HG03565 (cell line): ENCODE data around the gene ALG14.
"Not testable (repeated sequence)": the region's sequence is repeated elsewhere in the genome, so short reads cannot be mapped to it uniquely, and the experiment has no call there.

Experiments
- ATAC-seq: cut with Tn5 transposase; IDR thresholded peaks from one replicate; pipeline ENCODE4 v1.9.1; 2021; ENCODE audit warnings: mild to moderate bottlenecking, moderate library complexity; ENCODE audit not compliant: unreplicated experiment

Gene ALG14

DNA sequence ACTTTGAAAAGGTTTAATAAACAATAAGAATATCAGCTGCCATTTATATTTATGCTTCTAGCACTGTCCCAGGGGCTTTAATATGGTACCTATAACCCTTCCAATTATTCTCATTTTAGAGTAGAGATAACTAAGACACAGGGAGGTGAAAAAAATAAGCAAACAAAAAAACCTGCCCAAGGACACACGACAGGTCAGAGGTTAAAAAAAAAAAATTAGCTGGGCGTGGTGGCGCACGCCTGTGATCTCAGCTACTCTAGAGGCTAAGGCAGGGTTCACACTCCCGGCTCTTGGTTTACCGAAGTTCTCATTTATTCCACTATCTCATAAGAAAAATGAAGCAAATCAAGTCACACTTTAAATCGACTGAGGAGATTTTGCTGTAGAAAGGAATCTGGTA lies 111.2 kb downstream of the ALG14 start:
- ATAC-seq = no peak

GRCh38 chr1:94958081-94958480 lies 114.7 kb downstream of the ALG14 start:
- ATAC-seq = no peak

- no peak for ATAC-seq
Measured at GRCh38 chr1:94955767-94956632, 116.8 kb downstream of the ALG14 start.

DNA sequence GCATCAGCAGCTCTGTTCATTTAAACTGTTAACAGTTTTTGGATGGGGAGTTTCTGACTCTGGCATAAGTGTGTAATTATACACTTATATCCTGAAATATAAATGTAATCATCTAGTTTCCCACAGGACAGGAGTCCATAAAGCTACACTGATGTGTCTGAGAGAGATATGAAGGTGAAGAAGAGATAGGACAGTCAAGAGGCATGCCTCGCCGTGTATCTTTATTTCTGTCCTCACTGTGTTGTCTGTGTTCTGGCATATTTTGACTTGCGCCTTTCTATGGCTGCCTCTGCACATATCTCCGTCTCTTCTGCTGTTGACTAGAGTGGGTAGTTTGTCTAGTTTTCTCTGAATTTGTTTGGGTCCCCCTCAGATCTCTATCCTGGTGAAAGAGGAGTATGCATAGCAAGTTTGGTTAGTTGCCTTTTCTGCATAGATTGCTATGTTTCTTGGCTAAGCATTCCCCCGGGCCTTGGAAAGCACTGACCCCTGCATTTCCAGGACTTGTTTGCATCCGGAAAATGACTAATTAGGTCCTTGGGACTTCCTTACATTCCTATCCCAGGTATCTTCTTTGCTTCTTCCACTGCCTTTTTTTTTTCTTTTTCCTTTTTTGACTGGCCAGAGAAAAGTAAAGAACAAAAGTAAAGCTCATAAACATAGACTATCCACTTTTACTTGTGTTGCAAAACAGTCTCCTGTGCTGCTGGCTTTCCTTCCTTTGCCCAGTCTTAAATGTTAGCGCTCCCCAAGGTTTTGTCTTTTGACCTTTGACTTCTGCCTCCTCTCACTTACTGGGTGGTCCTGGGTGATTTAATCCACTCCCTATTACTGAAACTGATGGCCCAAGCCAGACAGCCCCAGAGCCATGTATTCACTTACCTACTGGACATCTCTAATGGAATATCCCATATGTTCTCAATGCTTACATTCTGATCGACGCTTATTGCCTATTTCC lies 118.2 kb downstream of the ALG14 start:
- no peak for ATAC-seq

GRCh38 chr1:94953746-94954145 lies 119.0 kb downstream of the ALG14 start:
- ATAC-seq = no peak

DNA sequence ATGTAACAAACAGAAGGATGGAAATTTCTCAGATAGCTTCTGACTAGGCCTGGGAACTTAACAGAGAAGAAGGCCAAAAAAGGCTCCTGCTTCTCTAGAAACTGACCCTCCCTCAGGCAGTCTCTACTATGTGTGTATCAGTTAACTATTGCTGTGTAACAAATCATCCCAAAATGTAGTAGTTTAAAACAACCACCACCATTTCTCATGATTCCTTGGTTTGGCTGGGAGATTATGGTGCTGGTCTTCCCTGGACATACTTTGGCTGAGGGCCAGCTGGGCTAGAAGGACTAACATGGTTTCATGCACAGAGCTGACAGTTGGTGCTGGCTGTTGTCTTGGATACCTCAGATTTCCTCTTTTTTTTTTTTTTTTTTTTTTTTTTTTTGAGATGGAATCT lies 119.6 kb downstream of the ALG14 start:
- no peak for ATAC-seq

GRCh38 chr1:94952539-94952938 lies 120.2 kb downstream of the ALG14 start:
- ATAC-seq = no peak

DNA sequence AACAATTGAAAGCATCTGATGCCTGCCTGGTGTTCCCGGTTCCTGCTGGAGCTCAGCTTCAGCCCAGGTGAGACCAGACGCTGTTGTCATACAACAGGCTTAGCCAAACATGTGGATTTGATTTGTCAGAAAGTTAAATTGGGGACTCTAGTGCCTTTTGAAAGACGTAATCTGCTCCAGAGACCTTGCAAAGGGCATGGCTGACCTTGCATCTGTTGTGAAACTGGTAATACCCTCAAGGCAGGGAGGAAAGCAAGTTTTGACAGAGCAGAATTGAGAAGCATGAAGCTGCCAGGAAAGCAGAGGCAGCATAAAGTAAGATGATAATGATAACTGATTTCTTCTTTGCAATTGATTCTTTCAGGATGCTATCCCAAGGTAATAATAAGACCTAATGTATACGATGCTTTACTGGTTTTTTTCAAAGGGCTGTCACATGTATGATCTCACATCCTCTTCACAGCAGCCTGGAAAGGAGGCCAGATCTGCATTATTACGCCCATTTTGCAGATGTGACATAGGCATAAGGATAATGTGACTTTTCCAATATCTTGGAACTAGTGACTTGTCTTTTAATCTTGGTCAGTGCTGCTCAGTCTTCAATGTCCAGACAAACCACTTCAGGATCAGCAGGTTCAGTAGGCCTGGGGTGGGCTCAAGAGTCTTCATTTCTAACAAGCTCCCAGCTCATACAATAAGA lies 121.1 kb downstream of the ALG14 start:
- ATAC-seq = no peak

GRCh38 chr1:94951046-94951445 lies 121.7 kb downstream of the ALG14 start:
- ATAC-seq = no peak

GRCh38 chr1:94949681-94950661 lies 122.8 kb downstream of the ALG14 start:
- ATAC-seq = no peak

GRCh38 chr1:94947437-94947836 lies 125.3 kb downstream of the ALG14 start:
- ATAC-seq = no peak

DNA sequence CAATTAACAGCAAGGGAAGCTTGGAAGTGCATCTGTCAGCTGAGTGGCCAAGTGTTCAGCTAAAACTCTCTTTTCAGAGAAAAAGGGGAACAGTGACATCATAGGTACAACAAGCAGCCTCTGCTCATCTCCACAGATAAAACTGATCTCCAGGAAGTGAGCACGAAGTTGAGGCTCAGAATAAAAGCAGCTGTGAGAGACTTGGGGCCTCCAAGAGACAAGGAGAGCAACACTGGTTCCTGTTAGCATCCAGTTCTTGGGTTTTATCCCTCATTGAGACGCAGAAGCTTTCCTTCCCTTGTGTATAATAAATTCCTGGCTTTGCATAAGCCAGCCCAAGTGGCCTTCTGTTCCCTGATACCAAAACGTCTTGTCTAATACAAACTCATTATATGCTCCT lies 125.9 kb downstream of the ALG14 start:
- no peak for ATAC-seq

DNA sequence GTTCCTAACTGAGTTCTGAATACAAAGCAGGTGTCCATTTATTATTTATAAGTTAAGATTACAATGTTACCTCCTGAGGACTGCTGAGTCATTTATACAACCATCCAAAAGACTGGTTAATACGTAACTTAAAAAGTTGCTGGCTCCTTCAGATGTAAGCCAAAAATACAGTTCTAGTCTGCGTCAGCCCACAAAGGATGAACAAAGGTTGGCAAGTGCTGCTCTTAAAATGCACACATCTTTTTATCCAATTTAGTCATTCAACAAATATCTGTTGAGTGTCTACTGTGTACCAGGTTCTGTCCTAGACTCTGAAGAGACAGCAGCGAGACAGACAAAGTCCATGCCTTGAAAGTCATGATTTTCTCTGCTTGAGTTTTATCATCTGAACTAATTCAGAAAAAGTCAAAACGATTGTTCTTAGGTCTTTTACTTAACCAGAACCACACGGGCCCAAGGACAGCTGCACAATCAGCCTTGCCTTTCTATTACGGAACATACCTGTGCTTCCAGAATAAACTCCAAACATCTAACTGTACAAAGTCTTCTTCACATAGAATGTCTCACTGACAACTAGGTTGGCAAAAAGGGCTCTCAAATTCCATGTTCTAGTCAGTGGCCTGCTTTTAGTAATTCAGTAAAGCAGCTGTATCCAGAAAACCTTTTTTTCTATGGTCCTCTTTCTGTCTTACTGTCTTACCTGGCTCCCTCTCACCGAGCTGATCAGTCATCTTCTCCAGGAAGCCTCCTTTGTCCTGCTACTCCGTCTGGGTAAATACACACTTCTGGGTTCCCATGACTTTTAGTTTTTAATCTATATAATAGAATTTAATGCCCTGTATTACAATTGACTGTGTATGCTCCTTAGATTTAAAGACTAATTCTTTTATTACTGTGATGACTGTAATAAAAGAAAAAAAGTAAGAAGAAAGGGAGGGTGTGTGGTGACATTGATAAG lies 130.3 kb downstream of the ALG14 start:
- ATAC-seq = no peak

- not testable (repeated sequence) for ATAC-seq
Measured at GRCh38 chr1:94941480-94941879, 131.3 kb downstream of the ALG14 start.

- ATAC-seq = no peak
Measured at GRCh38 chr1:94940738-94941137, 132.0 kb downstream of the ALG14 start.

- no peak for ATAC-seq
Measured at GRCh38 chr1:94937820-94938219, 134.9 kb downstream of the ALG14 start.

DNA sequence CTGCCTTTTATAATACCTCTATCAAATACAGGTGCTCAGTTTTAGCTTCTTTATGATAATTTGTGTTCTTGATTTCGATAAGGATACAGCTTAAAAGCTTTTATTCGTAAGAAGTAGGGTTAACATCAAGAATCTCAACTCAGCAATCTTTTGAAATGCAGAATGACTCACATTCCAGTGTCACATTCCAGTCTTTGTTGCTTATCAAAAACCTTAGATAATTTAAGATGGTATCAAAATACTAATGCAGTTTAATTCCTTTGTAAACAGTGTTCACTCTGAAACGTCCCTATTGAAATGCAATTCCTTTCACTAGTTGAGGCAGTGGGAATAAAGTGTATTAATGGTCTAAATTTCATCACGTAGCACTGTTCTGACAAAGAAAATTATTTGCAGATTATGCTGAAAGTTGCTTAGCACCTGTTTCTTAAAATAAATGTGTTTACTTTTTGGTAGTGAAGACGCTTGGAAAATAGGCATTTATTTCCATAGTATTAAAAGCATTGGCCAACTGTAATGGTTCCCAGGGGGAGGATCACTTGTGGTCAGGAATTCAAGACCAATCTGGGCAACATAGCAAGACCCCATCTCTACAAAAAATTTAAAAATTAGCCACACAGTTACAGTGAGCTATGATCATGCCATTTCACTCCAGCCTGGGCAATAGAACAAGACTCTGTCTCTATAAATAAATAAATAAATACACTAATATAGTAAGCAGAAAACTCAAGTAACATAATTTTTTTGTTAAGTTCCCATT lies 135.7 kb downstream of the ALG14 start:
- ATAC-seq = no peak

GRCh38 chr1:94935476-94935875 lies 137.3 kb downstream of the ALG14 start:
- no peak for ATAC-seq
